Measurements from ENCODE around the gene F11R.

GRCh38 chr1:161039546-161039945 lies 18.6 kb upstream of the F11R start:
- TF ChIP-seq CTCF (IDR thresholded peaks at IDR 0.05 in 4 of 5, conservative IDR thresholded peaks at IDR 0.05 in 1 of 5), result no peak
- no peak for TF ChIP-seq POLR2A (IDR thresholded peaks at IDR 0.05)
